Activated naive CD4-positive, alpha-beta T cell (primary cell): ENCODE data around the gene KRT74.

Experiments used
- DNase-seq, 4 experiments: peaks; one replicate each; lab custom pipeline; 2025; lab: John Stamatoyannopoulos, UW

The KRT74 gene

DNA sequence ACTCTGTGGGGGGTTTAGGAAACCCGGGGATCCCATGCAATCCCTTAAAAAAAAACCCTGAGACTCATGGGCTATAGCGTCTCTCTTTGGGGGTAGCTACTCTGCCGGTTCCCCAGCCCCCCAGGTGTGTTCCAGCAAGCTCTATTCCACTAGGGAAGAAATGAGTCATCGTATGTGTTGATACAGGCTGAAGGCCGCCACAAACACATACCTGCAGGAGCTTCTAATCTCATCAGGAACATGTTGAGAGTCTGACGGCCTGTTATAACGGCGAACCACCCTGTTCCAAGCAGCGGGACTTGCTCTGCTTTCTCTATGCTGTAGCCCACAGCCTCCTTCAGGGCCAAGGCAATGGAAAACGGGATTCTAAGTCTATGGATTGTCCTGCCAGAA, 52.5 kb downstream of the KRT74 start:
- DNase-seq: no peak

DNA sequence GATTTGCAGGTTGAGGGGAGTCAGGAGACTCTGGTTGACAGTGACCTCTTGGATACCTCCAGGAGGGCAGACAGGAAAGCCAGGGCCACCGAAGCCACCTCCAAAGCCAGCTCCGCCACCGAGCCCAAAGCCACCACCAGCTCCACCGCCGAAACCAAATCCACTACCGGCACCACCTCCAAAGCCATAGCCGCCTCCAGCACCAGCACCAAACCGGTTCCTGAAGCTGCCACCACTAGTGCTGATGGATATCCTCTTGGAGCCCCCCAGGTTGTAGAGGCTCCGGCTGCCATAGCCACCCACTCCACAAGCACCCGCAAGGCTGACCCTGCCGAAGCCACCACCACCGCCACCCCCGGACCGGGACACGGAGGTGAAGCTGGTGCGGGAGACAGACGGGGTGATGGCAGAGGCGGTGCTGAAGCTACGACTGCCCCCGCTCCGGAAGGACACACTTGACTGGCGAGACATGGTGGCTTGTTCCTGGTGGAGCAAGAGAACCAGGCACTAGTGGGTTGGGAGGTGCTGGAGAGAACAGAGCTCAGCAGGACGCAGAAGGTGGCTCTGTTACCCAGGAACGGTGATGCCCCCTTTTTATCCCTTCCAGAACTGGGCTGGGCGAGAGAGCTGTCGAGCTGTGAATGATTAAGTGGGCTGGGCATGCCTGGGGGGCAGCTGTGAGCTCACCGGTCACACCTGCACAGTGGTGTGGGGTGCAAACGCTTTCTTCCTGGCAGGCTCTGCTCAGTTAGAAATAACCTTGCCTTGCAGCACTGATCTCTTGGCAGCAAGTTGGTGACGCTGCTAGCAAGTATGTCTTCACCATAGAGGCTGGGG, 53.6 kb downstream of the KRT74 start, which contains the start of gene KRT5:
Gene KRT5, minus strand, starts transcription at position 569 of the 837 bp plus-strand sequence. Its CDS starts 98 bp downstream, at position 471.
- DNase-seq: no peak

DNA sequence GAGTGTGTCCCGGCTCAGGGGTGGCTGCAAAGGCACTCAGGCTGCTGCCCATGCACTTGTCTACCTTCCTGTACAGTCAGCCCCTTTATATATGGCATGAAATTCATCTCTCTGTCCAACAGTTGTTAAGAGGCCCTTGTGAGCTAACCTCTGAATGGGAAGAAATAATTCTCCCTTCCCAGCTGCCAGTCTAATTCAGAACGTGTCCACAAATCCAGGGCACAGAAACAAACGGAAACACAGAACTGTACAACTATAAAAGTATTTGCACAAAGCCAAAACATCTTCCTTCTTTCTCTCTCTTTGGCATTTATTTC, 54.3 kb downstream of the KRT74 start:
- DNase-seq: no peak

DNA sequence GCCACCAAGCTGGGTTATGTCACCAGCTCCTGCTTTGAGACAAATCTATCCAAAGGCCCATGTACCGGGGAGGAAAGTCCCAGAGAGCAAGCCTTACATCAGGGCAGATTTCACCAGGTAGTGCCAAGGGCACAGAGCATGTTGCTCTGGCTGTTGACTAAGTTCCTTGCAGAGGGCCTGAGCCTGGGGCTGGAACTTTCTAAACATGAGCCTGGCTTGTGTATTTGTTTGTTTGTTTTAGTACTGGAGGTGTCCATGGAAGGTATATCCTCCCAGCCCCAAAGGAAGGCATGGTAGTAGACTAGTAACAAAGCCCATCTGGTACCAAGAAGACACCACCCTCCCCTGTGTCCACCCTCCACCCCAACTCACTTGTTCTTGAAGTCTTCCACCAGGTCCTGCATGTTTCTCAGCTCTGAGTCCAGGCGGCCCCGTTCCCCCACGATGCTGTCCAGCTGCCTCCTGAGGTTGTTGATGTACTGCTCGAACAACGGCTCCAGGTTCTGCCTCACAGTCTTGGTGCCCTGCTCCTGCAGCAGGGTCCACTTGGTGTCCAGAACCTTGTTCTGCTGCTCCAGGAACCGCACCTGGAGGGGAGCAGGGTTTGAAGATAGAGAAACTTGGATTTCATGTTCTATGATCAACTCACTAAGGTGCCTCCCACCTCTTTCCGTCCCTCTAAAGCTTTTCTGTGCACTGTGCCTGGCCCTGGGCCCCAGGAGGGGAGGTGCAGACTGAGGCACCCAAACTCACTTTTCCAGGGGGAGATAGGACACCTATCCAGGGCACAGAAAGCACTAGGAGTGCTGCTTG, 54.9 kb downstream of the KRT74 start:
- DNase-seq: no peak

DNA sequence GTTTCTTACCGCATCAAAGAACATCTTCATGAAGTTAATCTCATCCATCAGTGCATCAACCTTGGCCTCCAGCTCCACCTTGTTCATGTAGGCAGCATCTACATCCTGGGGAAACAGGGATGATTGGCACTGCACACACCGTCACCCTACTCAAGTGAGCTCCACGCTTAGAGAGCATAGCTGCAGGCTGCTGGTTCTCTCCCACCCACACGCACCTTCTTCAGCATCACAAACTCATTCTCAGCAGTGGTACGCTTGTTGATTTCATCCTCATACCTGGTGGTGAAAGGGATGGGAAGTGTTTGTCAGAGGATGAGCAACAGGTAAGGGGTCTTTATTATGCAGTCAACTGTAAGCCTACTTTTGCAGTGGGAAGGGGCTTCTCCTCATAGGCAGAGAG, 55.8 kb downstream of the KRT74 start:
- no peak for DNase-seq

DNA sequence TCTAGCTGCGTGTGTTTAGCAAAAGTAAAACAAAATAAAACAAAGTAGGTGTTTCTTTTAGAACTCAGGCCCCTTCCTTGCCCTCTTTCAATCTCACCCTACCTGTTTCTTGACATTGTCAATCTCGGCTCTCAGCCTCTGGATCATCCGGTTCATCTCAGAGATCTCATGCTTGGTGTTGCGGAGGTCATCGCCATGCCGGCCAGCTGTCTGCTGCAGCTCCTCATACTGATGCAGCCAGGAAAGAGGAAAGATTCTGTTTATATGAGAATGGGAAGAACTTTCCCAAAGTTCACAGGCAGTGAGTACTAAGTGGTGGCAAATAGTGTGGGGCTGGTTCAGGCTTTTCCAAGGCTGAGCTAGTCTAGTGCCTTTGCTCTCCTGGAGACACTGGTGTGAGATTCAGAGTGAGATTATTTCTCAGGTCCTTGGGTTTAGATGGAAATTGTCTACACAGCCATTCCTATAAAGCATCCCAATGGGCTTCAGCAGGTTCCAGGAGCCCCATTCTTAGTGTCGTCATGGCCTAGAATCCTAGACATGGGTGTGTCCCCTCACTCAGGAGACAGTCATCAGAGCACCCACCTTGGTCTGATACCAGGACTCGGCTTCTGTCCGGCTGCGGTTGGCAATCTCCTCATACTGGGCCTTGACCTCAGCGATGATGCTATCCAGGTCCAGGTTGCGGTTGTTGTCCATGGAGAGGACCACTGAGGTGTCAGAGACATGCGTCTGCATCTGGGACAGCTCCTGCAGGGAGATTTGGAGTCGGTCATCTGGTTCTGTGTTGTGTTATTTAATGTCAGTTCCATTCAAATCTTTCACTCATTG, 56.4 kb downstream of the KRT74 start:
- no peak for DNase-seq

DNA sequence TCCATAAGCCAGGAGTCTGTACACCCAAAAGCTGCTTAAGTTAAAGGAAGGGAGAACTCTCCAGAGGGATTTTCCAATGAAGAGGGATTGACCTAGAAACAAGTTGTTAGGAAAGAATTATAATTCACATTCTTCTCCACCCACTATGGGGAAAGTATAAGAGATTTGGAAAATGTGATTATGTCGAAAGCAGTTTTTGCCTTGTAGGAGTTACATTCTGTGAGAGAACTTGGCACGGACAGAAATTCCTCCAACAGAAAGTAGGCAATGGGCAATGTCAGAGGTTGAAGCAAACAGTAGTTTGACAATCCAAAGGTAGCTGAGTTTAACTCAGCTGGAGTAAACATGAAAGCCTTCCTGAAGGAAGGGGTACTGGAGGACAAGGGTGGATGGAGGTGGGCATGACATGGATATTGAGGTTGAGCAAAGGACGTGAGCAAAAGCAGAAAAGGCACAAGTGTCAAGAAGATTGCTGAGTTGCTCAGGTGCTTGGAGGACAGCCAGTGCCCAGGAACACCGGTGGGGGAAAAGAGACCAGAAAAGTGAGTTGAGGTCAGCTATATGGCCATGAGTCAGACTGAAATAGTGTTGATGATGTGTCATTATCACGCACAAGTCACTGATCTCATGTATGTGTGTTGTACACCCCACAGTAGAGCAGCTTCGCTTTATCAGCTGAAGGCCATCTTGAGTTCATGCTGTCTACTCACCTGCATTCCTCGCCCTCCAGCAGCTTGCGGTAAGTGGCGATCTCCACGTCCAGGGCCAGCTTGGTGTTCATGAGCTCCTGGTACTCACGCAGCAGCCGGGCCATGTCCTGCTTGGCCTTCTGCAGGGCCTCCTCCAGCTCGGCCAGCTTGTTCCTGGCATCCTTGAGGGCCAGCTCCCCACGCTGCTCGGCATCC, 57.5 kb downstream of the KRT74 start:
- no peak for DNase-seq
